AG04450 (cell line): ENCODE results near the gene NTM. TPM values are rescaled to one million over a fixed set of nuclear protein-coding genes. Genes with fewer than 3 reads are reported as not detected.
A peak's percentile ranks its signal among the peaks of the same experiment; 100 is the strongest.

Source experiments
- CTCF ChIA-PET: fragments of 300-600, 350-600 bp; formaldehyde crosslinking; extraction: SDS; loops from one replicate; lab custom pipeline; 2022; ENCODE audit warnings: antibody characterized with exemption, inconsistent platforms; lab: Charles Lee
- POLR2A ChIA-PET: fragments of 350-600 bp; formaldehyde crosslinking; extraction: SDS; loops from one replicate; lab custom pipeline; 2021; ENCODE audit warnings: antibody characterized with exemption, inconsistent platforms; lab: Yijun Ruan, JAX
- DNase-seq: peaks from one replicate; pipeline ENCODE4 v3.0.0-alpha.2; 2011; ENCODE audit warnings: low read depth, low spot score
- H3K27ac ChIP-seq: one replicate; pipeline ENCODE4 v1.5.1; 2012; ENCODE audit warnings: low read depth, low read length, control low read depth
- H3K27me3 ChIP-seq: one replicate; pipeline ENCODE4 v1.6.0; 2012; ENCODE audit warnings: low read length; ENCODE audit not compliant: control insufficient read depth, insufficient read depth
- H3K4me3 ChIP-seq: 2 replicates; pipeline ENCODE4 v1.5.1; 2011; ENCODE audit warnings: mild to moderate bottlenecking, low read depth, low read length, control low read depth
- H3K9me3 ChIP-seq: 2 replicates; pipeline ENCODE4 v1.5.1; 2012; ENCODE audit warnings: low read length; ENCODE audit not compliant: control insufficient read depth, insufficient read depth
- CTCF ChIP-seq: IDR thresholded peaks from 2 replicates; pipeline ENCODE4 v1.5.1; 2011; ENCODE audit warnings: low read depth, low read length, control low read depth, inconsistent platforms
- polyA plus RNA-seq: library from polyadenylated mRNA; depleted of rRNA; stranded (reverse); fragments of >200 nt; gene quantifications from 2 replicates; pipeline ENCODE4 v1.2.3, GENCODE V29; 2011

NTM gene
- polyA plus RNA-seq, 1 experiment, result 26.9 TPM

- TF ChIP-seq CTCF, result no peak
- ChIA-PET POLR2A (no interaction called here), CTCF (no interaction called here)
- Histone ChIP-seq H3K27me3 (no peaks in the 10 kb centered on the region), H3K4me3 (no peak overlapping the region), H3K9me3 (no peaks in the 10 kb centered on the region), H3K27ac (no peak overlapping the region)
- no peak for DNase-seq
Observed at GRCh38 chr11:132211479-132211878, 841.1 kb downstream of the NTM start.

- no peak overlapping the region for H3K27ac ChIP-seq
- no peaks in the 10 kb centered on the region for H3K27me3 ChIP-seq
- POLR2A ChIA-PET, result no interaction called here
- no peak overlapping the region for H3K4me3 ChIP-seq
- CTCF ChIA-PET, result no interaction called here
- no peak for DNase-seq
- H3K9me3 ChIP-seq, result no peaks in the 10 kb centered on the region
- no peak for TF ChIP-seq CTCF
Observed at GRCh38 chr11:132217856-132218255, 847.4 kb downstream of the NTM start.

- TF ChIP-seq CTCF, result no peak
- DNase-seq, result peak; percentile 18
- H3K27ac ChIP-seq, result no peak overlapping the region
- CTCF ChIA-PET, result no interaction called here
- H3K27me3 ChIP-seq, result no peaks in the 10 kb centered on the region
- no peak overlapping the region for H3K4me3 ChIP-seq
- H3K9me3 ChIP-seq, result no peaks in the 10 kb centered on the region
- POLR2A ChIA-PET, result no interaction called here
Observed at GRCh38 chr11:132220474-132220873, 850.1 kb downstream of the NTM start.

GRCh38 chr11:132222345-132222744, 851.9 kb downstream of the NTM start:
- ChIA-PET CTCF (no interaction called here), POLR2A (no interaction called here)
- Histone ChIP-seq H3K27me3 (no peaks in the 10 kb centered on the region), H3K9me3 (no peaks in the 10 kb centered on the region), H3K4me3 (no peak overlapping the region), H3K27ac (no peak overlapping the region)
- no peak for TF ChIP-seq CTCF
- no peak for DNase-seq

- H3K9me3 ChIP-seq, result no peaks in the 10 kb centered on the region
Observed at GRCh38 chr11:132226522-132226921, 856.1 kb downstream of the NTM start.

More at GRCh38 chr11:132226522-132226921, 856.1 kb downstream of the NTM start:
- no peaks in the 10 kb centered on the region for H3K27me3 ChIP-seq
- no peak overlapping the region for H3K27ac ChIP-seq
- POLR2A ChIA-PET, result no interaction called here
- CTCF ChIA-PET, result no interaction called here
- no peak for DNase-seq
- TF ChIP-seq CTCF, result no peak
- no peak overlapping the region for H3K4me3 ChIP-seq
